ENCODE measurements around the gene ETV5. TPM values are rescaled to one million over a fixed set of nuclear protein-coding genes. Genes with fewer than 3 reads are reported as not detected.

The ETV5 gene
- total and polyA plus RNA-seq, 2 donors (not counting 3 experiments of a cell fraction or from before 2014, with no cell fraction given): 8.8 to 40.9 TPM

DNA sequence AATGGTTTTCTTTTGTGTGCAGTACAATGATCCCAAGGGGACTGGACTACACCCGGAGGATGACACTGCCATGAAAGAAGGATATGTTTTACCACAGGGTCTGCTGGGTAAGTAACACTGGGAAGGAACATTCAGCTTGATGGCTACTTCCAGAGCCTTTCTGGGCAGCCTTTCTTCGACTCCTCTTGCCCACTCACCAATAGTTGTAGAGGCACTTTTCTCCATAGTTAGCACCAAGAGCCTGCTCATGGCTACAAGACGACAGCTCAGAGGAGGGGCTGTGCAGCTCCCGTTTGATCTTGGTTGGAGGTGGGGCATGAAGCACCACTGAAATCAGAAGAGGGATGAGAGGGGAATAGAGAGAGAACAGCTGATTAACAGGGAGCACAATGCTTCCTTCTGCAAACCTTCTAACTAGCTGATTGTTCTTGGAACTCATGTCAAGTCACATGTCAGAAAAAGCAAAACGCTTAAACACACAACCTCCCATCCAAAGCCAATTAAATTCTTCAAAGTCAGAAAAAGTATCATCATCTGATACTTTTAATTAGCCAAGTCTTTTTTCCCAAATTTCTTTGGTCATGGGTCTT, 27.9 kb downstream of the ETV5 start:
- dilution Hi-C loops (cut with MboI; ENCODE audit: extremely low pct_ligation_motif_present, low sequenced_read_pairs): no loop called here
- FAIRE-seq (no peak), DNase-seq (ENCODE audit: low read depth, low spot score) (no peak)
- no peaks in the 10 kb centered on the region for H3K9me3 ChIP-seq (replicated peaks; ENCODE audit: control insufficient read depth, insufficient read depth, low read length)
- H3K4me2 ChIP-seq (ENCODE audit: insufficient read depth, low read length): no peak overlapping the region
- intact Hi-C loops (cut with micrococcal nuclease): no loop called here
- H3K4me1 ChIP-seq (ENCODE audit: control insufficient read depth, extremely low read depth, insufficient read depth, low read length): no peaks in the 10 kb centered on the region
- BruUV-seq (replicated peaks): no TSS peak
- no peak overlapping the region for H3K27ac ChIP-seq (ENCODE audit: insufficient read depth, low read depth, low read length)
- no peak for TF ChIP-seq POLR2AphosphoS5 (IDR thresholded peaks at IDR 0.05; ENCODE audit: insufficient read depth, low read depth, low read length)
- no peak for TF ChIP-seq POLR2A (IDR thresholded peaks at IDR 0.05; ENCODE audit: low read depth, low read length)
- TF ChIP-seq GATA2 (IDR thresholded peaks at IDR 0.05; ENCODE audit: insufficient read depth, insufficient read length, low read depth, low read length): no peak
- no peak for TF ChIP-seq FOS (IDR thresholded peaks at IDR 0.05; ENCODE audit: borderline replicate concordance, insufficient read depth, low read length)
- TF ChIP-seq, protein P1, sequence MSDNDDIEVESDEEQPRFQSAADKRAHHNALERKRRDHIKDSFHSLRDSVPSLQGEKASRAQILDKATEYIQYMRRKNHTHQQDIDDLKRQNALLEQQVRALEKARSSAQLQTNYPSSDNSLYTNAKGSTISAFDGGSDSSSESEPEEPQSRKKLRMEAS (IDR thresholded peaks at IDR 0.05; ENCODE audit: insufficient read depth, insufficient read length): no peak
- no peak for TF ChIP-seq JUN (IDR thresholded peaks at IDR 0.05; ENCODE audit: borderline replicate concordance, insufficient read depth, insufficient read length, low read depth)
- TF ChIP-seq, protein P2, sequence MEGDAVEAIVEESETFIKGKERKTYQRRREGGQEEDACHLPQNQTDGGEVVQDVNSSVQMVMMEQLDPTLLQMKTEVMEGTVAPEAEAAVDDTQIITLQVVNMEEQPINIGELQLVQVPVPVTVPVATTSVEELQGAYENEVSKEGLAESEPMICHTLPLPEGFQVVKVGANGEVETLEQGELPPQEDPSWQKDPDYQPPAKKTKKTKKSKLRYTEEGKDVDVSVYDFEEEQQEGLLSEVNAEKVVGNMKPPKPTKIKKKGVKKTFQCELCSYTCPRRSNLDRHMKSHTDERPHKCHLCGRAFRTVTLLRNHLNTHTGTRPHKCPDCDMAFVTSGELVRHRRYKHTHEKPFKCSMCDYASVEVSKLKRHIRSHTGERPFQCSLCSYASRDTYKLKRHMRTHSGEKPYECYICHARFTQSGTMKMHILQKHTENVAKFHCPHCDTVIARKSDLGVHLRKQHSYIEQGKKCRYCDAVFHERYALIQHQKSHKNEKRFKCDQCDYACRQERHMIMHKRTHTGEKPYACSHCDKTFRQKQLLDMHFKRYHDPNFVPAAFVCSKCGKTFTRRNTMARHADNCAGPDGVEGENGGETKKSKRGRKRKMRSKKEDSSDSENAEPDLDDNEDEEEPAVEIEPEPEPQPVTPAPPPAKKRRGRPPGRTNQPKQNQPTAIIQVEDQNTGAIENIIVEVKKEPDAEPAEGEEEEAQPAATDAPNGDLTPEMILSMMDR (IDR thresholded peaks at IDR 0.05; ENCODE audit: extremely low read depth in 1 of 2, insufficient read depth in 1 of 2, low read depth in 1 of 2, low read length in 2 of 2): no peak
- POLR2A ChIA-PET: no interaction called here
- no peak overlapping the region for H2AFZ ChIP-seq (ENCODE audit: low read depth, low read length)
- H3K9ac ChIP-seq (replicated peaks; ENCODE audit: extremely low read depth, insufficient read depth, low read length): no peak overlapping the region
- H3K9me1 ChIP-seq (replicated peaks; ENCODE audit: control insufficient read depth, extremely low read depth, insufficient read depth, low read length): no peaks in the 10 kb centered on the region
- peaks cover 2 to 4% of the 10 kb centered on the region in 2 experiments for H3K36me3 ChIP-seq (ENCODE audit: control insufficient read depth in 2 of 2, extremely low read depth in 1 of 2, insufficient read depth in 2 of 2, low read length in 2 of 2)
- H3K79me2 ChIP-seq (ENCODE audit: control insufficient read depth, insufficient read depth, low read length): peaks cover 2% of the 10 kb centered on the region
- no peaks in the 10 kb centered on the region for H3K27me3 ChIP-seq (ENCODE audit: control insufficient read depth in 2 of 2, insufficient read depth in 2 of 2, low read length in 2 of 2)
- H3K4me3 ChIP-seq (replicated peaks in 1 of 3; ENCODE audit: insufficient read depth in 1 of 3, low read depth in 1 of 3, low read length in 3 of 3): no peak overlapping the region
- CTCF ChIA-PET: interaction anchor here (1.1 kb wide), 1 partner anchor 137 kb away, joined by 4 read pairs; no protein-coding TSS in a partner anchor
- no peaks in the 10 kb centered on the region for H4K20me1 ChIP-seq (replicated peaks; ENCODE audit: control insufficient read depth, extremely low read depth, insufficient read depth, low read length)
